Uterus (tissue), 2 donors: Measurements from ENCODE around the gene SNCB.

Source experiments
- CTCF ChIP-seq, 4 experiments: fragments of 200-600 bp in 2 of 4; fragments of 450-650 bp in 2 of 4; sonication (generic) in 2 of 4; IDR thresholded peaks; one replicate each; pipeline ENCODE4 v1.5.1; 2016 to 2019; ENCODE audit warnings: antibody characterized with exemption in 4 of 4, mild to moderate bottlenecking in 2 of 4, moderate library complexity in 1 of 4
- POLR2A ChIP-seq, 2 donors: fragments of 450-650 bp; IDR thresholded peaks; one replicate each; pipeline ENCODE4 v1.6.1; 2016; ENCODE audit warnings: antibody characterized with exemption in 2 of 2, mild to moderate bottlenecking in 1 of 2, moderate library complexity in 1 of 2

- no peak for TF ChIP-seq POLR2A (IDR thresholded peaks at IDR 0.05)
- TF ChIP-seq CTCF (IDR thresholded peaks at IDR 0.05): no peak
Measured at GRCh38 chr5:176643491-176644219, 13.3 kb upstream of the SNCB start.
